HG02981 (cell line): ENCODE measurements around the gene BAIAP2L2.
"Not testable (repeated sequence)": the region's sequence is repeated elsewhere in the genome, so short reads cannot be mapped to it uniquely, and the experiment has no call there.

Source experiments
- ATAC-seq: cut with Tn5 transposase; IDR thresholded peaks from one replicate; pipeline ENCODE4 v1.9.1; 2021; ENCODE audit warnings: mild to moderate bottlenecking, moderate library complexity; ENCODE audit not compliant: unreplicated experiment

BAIAP2L2 gene

DNA sequence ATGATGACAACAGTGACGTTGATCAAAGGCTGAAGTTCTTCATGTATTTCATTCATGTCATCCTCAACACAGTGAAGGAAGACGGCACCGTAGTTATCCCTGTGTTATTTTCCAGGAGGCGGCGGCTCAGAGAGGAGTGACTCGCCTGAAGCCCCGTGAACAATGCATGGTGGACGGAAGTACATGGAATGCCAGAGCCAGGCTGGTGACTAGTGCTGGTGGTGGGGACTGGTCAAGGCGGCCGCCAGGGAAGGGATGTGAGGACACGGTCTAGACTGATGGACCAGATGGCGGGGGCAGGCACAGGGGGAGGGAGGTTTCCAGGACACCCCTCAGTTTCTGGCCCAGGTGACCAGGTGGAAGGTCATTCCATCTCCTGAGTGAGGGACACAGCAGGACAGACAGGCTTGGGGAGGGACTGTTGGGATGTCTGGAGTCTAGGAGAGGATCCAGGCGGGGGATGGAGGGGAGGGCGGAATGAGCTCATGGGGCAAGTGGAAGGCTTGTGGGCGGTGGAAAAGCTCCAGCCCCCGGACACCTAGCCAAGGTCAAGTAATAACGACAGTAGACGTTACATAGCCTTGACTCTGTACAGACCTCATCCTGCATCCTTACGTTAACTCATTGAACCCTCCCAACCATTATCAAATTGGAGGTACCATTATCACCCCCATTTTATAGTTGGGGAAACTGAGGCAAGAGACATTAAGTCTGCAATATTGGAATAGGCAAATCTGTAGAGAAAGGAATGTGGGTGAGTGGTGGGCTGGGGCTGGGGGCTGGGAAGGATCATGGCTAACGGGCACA is 69.3 kb downstream of the BAIAP2L2 start:
- ATAC-seq: no peak

DNA sequence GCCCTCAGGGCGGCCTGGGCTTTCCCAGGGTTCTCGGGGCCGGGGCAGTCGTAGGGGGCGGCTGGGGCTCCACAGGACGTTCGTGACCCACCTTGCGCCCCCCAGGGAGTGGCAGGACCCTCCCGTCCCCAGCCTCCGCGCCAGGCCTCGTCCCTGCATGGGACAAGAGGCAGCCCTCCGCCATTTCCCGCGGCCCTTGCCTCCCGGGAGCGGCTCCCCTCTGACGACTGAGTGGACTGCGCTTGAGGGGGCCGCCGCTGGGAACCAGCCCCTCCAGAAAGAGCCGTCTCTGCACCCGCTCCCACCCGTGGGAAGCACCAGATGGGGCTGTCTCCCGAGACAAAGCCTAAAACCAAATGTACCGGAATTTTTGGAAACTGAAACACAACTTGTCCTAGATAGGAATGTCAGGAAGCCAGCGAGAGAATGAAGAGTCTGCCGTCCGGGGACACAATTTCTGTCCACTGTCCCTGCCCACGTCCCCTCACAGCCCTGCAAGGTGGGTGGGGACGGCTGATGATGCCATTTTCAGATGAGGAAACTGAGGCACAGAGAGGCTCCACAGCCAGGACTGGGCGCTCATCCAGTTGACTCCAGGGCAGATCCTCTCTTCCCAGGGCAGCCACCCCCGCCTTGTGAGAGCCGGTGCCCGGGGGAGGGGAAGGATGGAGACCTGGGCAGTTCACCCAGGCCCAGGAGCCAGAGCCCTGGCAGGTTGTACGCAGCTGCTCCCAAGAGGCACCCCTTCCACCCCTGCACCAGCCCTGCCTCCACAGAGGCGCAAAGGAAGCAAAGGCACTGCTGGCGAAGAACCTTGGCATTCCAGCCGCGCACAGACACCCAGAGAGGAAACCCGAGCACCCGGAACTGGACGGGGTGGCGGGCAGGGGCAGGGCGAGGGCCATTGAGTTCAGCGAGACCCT is 71.3 kb downstream of the BAIAP2L2 start:
- no peak for ATAC-seq

DNA sequence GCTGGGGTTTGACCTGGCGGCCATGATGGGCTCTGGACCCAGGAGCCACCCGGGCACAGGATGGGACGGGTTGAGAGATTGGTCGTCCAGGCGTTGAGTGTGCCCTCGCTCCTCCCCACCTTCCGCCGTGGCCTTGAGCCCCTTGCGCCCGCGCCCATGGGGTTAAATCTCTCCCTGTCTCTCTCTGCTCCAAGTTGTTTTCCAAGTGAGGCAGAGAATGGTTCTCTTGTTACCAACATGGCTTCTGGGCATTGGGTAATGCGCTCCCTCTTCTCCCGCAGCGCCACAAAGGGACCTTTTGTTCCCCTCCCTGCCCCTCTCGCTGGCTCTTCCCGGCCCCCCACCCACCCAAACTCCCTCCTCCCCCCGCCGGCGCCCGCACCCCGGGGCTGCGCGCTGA is 72.1 kb downstream of the BAIAP2L2 start:
- no peak for ATAC-seq

DNA sequence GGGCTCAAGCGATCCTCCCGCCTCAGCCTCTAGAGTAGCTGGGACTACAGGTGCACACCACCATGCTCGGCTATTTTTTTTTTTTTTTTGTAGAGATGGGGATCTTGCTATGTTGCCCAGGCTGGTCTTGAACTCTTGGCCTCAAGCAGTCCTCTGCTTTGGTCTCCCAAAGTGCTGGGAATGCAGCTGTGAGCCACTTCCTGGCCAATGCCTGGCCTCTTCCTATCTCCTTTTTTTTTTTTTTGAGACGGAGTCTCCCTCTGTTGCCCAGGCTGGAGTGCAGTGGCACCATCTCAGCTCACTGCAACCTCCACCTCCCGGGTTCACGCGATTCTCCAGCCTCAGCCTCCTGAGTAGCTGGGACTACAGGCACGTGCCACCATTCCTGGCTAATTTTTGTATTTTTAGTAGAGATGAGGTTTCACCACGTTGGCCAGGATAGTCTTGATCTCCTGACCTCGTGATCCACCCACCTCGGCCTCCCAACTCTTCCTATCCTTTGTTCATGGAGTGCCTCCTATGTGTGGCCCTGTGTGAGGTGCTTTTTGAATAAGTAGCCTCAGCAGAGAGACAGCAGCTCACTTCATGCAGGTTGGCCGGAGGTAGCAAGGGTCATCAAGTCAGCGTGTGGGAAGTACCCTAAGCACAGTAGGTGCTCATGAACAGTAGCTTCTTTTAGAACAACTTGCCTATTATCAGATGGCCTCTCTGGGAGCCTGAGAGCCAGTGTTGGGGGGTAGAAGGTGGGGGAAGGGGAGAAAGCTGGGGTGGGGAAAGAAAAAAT is 72.9 kb downstream of the BAIAP2L2 start:
- ATAC-seq: not testable (repeated sequence)

DNA sequence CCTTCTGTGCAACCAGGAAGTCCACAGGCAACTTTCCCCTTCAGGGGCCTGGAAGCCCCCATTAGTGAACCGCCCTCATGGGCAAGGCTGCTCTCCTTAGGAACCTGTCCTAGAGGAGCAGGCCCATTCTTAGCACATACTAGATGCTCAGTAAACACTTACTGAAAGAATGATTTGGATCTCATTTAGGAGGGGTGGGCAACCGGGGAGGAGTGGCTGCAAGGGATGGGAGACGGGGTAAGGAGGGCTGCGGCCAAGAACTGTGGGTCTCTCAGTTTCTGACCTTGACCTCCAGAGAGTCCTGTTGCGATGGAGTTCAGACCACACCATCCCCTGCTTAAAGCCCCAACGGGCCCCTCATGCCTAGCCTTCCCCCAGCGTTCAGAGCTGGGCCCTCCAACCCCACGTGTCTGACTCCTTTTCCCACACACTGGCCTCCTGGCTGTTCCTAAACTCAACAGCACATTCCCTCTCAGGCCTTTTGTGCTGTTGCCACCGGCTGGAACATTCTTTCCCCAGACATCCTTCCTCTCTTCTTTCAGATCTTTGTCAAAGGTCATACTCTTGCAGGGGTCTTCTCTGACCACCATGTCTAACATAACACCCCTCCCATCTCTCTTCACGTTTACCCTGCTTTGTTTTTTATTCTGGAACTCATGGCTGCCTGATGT is 74.0 kb downstream of the BAIAP2L2 start:
- no peak for ATAC-seq

DNA sequence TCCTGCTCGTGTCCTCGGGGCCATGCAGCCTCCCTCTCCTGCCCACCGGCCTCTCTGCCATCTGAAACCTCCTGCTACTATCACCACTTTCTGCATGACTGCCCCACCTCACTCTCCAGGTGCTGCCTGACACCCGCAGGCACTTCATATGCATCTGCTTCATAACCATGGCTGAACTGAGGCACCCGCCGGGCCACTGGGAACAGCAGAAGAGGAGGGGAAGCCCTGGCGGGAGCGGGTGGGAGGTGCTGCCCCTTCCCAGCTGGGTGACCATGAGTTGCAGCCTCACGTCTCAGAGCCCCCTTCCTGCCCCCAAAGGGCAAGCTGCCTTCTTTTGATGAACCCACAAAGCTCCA is 75.0 kb downstream of the BAIAP2L2 start:
- ATAC-seq: no peak
